Middle frontal gyrus (tissue), 1 donor: ENCODE results near the gene USP12.

Source experiments
- DNase-seq: peaks from one replicate; pipeline ENCODE4 v3.0.0-alpha.2; 2015; ENCODE audit warnings: low spot score; ENCODE audit errors: extremely low spot score

Gene USP12

DNA sequence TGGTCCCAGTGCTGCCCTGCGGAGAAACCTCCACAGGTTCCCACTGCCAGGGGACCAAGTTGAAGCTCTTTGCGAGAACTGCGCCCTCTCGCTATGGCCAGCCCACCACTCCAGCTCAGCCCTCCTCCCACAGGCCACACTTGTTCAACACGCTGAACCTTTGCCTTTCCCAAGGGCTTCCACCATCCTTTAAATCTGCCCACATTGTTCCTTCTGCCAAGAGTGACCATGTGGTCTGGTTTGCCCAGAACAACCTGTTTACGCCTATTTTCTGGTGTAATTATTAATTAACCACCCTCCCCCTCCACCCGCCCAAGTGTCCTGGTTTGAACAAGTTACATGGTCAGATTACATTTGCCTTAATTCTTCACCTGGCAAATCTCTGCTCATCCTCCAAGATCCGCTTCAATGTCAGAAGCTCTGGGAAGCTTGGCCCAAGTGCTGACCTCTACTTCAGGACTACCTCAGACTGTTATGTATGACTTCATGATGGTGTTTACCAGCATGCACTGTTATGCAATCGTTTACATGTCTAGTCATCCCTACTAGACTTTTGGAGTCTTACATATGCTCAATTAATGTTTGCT is 12.0 kb upstream of the USP12 start:
- no peak for DNase-seq

DNA sequence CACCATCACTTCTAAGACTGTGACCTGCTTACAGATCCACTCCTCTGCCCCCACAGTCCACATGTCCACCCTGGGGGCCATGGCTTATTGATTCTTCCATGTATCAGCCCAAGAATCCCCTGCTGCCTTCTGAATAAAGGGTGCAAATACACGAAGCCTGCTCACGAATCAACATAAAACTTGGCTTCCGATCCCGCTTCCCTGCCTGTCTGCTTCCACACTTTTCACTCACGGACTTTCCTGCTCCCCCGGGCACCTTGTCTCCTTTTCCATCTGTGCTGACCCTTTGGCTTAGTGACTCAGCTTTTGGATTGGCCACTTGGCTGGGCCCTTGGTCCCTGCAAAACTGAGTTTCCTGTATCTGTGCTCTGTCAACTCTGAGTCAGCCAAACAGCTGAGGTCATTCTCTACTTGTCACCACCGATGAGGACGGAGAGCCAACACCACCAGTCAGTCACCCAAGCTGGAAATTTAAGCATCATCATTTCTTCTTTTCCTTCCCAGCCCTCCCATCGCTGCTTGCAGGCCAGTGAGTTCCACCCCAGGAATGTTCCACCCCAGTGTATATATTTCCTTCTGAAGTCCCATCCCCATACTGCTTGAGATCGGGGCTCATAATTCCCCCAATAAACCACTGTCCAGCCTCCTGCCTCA is 11.4 kb upstream of the USP12 start:
- DNase-seq: no peak

DNA sequence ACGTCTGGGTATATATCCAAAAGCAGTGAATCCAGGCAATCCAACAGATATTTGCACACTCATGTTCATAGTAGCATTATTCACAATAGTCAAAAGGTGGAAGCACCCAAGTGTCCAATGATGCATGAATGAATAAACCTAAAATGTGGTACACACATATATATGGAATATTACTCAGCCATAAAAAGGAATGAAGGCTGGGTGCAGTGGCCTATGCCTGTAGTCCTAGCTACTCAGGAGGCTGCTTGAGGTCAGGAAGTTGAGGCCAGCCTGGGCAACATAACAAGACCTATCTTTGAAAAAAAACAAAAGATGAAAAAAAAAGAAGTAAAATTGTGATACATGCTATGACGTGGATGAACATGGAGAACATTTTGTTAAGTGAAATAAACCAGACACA is 10.4 kb upstream of the USP12 start:
- no peak for DNase-seq

DNA sequence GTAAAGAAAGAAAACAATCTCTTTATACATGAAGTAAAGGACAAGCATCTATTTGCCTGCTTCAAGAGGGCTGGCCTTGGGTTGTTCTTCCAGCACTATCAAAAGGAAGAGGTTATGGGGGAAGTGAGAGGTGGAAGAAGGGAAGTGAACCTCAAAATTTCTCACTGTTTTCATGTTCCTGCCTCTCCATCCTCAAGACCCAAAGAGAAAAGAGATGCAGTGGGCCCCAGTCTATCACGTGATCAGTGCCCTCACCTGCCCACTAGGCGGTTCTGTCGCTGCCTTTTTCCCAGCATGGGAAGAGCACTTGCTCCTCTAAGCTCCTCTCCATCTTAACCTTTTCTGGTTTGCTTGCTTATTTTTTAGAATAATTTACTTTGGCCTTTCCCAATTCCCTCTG is 6.2 kb upstream of the USP12 start:
- no peak for DNase-seq

DNA sequence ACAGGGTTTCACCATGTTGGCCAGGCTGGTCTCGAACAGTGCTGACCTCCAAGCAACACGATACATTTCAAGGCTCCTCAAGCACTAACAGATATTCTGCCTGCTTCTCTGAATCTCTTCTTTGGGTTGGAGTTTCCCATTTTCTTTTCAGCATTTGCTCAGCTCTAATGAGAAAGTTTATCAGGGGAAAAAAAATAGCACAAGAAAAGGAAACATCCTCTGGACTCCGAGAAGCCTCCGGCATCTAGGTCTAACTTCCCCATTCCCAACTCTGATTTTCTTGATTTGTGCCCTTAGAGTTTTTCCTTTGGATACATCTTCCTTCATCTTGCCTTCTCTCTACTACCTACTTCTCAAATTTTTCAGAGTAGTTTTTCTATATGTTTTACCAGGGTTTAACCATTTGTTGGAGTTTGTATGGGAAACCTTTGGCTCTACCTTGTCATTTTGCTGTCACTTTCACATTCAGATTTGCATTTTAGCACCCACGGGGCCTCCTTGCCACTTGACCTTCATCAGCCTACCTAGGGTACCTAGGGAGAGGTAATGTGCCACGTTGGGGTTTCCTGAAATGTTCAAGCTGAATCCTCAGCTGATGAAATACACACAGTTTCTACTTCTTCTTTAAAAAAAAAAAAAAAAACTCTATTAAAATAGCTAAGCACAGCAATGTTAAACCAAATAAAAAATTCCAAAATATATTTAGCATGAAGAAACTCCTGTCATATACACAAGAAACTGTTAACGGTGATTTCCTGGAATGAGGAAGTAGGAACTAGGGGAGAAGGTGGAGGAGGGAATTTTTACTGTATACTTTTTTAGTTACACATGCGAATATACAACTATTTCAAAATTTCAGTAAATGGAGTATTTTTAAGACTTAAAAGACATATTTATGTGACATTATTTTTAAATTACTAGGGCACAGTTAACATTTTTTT is 5.1 kb upstream of the USP12 start:
- DNase-seq: no peak

DNA sequence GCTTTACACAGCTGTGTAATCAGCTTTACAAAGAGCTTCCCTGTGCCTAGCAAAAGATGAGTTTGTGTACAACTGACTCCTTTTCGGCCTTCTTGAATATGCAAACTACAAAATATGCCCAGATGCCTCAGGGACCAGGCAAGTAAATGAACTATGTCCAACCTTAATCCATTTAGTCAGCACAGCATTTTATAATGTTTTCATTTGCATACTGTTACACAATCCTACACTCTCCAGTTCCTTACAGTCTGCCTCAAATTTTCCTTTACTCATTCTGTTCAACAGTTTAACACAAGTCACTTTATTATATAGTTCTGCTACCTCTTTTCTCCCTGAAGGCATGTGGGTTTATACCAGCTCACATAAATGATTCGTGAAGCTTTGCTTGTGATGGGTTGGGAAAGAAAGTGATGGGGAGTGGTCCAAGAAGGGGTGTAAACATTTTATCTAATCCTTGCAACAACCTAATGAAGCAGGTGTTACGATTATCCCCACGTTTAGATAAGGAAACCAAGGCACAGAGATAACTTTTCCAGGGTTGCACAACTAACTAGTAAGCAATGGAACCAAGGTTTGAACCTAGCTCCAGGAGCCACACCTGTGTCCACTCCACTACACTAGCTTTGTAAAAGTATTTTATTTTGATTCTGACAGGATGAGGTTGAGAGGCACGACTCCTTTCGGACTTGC is 3.3 kb upstream of the USP12 start:
- DNase-seq: no peak

DNA sequence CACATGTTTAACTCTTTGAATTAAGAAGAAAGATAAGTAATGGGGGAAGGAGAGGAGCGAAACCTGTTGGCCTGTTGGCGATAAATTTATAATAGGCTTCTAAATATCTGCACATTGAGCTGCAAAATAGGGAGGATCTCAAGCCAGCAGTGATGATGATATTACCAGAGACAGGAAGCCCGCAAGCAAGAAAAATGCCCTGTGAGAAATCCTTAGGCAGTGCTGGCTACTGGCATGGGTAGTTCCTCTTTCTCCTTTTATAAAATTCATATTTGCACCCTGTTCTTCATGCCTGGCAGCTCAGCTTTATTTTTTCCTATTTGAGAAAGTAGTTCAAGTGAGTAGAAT is 858 bp upstream of the USP12 start:
- no peak for DNase-seq

DNA sequence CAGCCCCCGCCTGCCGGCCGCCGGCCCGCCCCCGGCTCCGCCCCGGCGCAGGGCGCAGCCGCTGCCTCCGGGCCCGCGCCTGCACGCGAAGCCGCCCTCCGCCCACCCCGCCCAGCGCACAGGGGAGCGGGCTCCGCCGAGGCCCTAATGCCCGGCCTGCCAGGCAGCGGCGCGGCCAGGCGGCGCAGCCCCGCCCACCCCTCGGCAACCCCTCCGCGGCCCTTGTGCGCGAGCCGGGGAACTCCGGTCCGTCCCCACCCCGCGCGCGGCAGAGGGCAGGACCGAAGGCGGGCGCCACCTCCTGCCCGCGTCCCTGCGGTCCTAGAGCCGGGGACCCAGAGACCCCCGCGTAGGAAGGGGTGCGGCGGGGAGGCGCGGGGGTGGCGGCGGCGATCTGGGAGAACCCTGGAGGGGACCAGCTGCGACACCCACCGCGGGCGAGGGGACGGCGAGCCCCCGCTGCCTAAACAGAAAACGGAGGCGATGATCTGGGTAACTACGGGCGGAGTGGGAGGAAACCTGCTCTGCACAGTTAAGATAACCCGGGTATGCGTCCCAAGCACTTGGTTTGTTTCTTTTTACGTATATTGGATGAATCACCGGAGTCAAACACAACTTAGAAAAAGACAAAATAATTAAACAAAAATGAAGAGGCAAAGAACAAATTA is 350 bp upstream of the USP12 start:
- peak; percentile 85 for DNase-seq

DNA sequence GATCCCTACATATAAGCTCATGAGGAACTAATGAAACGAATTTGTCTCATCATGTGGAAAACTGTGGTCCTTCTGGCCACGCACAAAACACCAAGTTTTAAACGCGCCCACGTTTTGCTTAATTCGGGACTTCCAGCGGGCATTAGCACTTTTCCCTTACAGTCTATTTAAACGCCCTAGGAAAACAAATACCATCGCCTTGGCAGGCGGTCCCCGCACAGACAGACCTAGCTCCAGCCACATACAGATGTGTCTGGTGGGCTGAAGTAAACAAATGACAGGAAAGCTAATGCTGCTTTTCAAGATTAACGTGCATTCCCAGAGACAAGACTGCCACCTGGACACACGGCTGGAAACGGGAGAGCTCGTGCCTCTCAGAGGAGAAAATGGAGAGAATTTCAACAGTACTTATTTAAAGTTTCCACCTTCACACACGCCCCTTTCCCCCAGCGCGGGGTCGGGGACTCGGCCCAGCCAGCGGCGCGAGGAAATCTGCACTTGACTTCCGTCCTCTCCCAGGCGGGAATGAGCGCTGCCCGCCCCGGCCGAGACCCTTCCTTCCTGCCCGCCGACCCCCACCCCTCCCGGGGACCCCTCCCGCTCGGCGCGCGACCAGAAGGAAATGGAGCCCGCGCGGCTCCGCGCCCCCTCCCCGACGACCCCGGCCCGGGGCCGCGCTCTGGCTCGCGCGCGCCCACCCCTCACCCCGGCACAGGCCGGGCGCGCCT is 931 bp downstream of the USP12 start:
- no peak for DNase-seq

DNA sequence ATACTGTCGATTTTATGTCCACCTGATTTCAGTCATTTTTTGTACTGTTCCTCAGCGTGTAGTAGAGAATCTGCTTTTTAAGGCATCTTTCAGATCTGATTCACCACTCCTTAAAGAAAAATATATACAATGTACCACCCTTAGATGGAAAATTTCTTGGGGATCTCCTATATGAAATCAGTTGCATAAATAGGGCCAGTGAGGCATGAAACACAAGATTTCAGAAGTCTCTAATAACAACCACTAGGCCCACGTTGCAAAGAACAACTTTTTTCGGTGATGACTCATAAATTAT is 1.4 kb downstream of the USP12 start:
- DNase-seq: no peak

DNA sequence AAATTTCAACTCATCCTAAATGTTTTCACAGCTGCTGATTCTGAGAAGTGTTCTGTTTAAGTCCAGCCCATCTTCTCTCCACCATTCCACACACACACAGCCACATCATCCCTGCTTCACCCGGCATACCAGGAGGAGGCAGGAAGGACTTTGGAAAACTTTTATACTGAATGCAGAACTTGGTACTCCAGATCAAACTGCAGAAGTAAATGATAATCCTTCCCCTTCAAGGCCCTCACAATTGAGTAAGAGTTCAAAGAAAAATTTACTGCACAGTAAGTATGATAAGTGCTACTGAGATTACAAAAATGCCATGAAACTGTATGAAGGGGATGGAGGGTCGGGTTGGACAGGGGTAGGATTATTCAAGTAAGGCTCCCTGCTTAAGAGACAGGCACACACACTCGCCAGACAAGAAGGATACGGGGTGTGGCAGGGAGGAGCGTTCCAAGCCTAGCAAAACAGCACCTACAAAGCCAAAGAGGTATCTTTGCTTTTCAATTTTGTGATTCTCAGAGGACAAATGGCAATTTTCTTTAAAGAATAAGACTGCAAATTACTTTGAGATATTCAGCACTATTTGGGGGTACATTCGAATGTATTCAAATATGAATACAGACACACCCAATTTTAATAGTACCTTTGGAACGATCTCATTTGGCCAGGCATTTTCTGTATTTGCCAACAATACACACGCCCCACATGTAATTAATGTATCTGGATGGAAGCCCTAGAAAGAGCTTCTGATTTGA is 2.5 kb downstream of the USP12 start:
- no peak for DNase-seq

DNA sequence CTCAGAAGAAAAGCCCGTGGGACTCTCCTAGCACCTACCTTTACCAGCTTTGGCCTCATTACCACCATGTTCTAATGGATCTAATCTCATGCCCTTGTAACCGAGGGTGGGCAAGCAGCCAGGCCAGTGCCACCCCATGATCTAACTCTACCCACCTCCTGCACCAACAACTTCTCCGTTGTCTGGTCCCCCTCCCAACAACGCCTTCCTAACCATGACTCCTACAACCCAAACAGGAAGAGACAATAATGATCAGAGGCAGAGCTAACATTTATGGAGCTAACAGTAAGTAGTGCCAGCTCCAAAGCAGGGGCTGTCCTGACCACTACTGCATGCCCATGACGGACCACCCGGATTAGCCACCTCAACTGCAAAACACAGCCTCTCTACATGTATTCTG is 3.5 kb downstream of the USP12 start:
- no peak for DNase-seq

DNA sequence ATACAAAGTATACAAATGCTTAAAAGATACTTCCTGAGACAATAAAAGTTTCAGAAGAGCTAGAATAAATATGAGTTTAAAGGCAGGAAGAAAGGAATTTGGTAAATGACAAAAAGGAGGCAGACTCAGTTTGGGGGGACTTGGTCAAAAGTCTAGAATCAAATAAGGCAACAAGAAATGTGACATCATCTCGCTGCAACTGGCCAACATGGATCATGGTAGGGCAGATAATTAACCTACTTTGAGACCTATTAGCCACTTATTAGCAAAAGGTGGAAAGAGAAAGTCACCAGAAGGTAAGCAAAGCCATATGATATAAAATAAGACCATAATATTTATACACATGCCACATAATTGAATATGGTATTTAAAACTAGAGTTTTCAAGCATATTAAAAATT is 5.3 kb downstream of the USP12 start:
- DNase-seq: no peak

DNA sequence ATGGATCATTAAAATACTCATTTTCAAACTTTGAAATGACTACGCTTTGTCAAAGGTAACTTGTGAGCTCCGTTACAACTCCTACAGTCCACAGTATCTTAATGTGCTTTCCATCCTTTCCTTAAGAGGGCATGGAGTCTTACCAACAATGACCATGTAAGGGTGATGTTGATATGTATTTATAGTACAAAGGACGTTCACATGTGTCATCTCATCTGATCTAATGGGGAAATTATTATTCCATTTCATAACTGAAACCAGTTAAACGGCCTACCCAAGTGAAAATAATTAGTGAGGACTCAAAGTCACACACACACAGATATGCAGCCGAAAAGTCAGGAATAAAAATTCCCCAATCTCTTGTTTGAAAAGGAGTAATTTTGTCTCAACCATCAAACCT is 9.6 kb downstream of the USP12 start:
- no peak for DNase-seq

DNA sequence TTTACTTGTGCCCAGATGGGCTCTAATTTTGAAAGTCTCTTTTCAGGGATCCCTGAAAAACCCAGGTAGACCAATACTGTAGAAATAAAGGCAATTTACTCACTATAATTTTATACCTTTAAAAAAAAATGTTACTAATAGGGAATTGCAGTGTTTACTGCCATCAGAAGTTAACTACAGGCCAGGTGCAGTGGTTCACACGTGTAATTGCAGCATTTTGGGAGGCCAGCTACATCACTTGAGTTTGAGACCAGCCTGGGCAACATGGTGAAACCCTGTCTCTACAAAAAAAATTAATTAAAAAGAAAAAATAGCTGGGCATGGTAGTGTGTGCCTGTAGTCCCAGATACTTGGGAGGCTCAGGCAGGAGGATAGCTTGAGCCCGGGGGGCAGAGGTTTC is 10.2 kb downstream of the USP12 start:
- no peak for DNase-seq

DNA sequence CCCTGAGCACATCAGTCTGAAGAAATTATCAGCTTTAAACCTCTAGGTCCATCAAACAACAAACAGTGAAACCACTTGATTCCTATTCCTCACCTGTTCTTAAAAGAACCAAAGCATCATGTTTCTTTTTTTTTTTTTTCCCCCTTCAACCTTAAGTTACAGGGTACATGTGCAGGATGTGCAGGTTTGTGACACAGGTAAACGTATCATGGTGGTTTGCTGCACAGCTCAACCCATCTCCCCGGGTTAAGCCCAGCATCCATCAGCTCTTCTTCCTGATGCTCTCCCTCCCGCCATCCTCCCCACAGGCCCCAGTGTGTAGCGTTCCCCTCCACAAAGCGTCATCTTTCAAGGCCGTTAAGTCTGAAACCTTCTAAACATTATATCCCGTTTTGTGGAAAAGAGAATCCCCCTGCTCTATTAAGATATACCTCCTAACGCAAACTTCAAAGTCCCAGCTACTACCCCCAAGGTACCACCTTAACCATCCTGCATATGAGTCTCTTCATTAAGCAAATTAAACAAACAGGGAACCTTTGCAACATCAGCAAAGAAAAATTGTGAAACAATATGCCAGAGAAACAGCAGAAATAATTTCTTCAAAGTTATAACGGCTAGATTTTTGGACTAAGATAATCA is 10.8 kb downstream of the USP12 start:
- DNase-seq: no peak

DNA sequence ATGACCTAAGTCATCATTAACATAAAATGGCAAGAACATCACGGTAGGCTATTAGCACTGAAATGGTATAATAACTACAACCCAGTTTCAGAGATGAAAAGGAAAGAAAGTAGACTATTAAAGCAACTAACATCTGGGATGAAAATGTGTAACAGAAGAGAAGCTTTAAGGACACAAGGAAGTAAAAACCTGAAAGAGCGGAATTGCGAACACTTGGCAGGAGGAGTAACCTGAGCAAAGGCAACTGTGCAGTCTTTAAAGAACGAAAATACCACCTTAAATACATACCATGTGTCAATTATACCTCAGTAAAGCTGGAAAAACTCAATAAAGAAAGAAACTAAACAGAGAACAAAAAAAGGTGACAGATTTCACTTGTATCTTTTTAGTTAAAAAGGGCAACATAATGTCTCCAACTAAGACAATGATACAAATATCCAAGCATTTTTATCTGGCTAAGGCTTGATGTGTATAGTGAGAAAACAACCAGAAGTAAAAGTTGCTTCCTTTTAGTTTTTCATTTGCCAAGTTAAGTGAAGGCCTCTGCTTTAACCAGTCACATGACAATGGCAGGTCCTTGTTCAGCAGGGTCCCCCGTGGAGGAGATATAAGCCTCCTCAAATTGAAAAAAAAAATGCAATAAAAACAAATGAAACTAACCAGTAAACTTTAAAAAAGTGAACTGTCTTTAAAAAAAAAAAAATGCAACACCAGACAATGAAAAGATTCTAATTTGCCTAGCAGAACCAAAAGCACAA is 11.6 kb downstream of the USP12 start:
- DNase-seq: no peak

DNA sequence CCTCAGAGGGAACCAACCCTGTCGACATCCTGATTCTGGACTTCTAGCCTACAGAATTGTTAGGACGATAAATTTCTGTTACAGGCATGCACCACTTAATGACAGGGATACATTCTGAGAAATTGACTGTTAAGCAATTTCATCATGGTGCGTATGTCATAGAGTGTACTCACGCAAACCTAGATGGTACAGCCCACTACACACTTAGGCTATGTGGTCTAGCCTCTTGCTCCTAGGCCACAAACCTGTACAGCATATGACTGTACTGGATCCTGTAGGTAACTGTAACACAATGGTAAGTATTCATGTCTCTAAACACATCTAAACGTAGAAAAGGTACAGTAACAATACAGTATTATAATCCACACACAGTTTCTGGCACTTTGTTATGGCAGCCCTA is 13.3 kb downstream of the USP12 start:
- no peak for DNase-seq
